LNCAP (cell line): ENCODE results near the gene COL9A2.

Experiments
- TF ChIP-seq, protein P1 (sequence below): fragments of 450-650 bp; IDR thresholded peaks from 2 replicates; pipeline ENCODE4 v1.5.1; 2017; ENCODE audit warnings: mild to moderate bottlenecking

The COL9A2 gene

GRCh38 chr1:40264354-40264781 is 52.7 kb downstream of the COL9A2 start:
- TF ChIP-seq, protein P1, sequence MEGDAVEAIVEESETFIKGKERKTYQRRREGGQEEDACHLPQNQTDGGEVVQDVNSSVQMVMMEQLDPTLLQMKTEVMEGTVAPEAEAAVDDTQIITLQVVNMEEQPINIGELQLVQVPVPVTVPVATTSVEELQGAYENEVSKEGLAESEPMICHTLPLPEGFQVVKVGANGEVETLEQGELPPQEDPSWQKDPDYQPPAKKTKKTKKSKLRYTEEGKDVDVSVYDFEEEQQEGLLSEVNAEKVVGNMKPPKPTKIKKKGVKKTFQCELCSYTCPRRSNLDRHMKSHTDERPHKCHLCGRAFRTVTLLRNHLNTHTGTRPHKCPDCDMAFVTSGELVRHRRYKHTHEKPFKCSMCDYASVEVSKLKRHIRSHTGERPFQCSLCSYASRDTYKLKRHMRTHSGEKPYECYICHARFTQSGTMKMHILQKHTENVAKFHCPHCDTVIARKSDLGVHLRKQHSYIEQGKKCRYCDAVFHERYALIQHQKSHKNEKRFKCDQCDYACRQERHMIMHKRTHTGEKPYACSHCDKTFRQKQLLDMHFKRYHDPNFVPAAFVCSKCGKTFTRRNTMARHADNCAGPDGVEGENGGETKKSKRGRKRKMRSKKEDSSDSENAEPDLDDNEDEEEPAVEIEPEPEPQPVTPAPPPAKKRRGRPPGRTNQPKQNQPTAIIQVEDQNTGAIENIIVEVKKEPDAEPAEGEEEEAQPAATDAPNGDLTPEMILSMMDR = no peak

DNA sequence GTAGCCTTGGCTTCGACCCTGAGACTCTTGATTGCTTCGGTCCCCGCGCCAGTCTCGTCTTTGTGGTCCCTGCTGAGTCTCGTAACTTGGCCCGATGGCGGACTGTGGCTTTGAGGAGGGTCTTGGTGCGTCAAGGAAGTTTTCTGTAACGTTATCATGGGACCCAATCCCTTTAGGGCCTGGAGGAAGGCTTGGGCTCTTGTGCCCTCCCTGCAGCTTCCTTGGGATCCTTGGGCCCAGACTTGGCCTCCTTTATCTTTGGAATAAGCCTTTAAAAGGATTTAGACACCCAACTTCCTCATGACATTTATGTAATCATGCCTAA is 58.7 kb downstream of the COL9A2 start:
- TF ChIP-seq, protein P1 = no peak

DNA sequence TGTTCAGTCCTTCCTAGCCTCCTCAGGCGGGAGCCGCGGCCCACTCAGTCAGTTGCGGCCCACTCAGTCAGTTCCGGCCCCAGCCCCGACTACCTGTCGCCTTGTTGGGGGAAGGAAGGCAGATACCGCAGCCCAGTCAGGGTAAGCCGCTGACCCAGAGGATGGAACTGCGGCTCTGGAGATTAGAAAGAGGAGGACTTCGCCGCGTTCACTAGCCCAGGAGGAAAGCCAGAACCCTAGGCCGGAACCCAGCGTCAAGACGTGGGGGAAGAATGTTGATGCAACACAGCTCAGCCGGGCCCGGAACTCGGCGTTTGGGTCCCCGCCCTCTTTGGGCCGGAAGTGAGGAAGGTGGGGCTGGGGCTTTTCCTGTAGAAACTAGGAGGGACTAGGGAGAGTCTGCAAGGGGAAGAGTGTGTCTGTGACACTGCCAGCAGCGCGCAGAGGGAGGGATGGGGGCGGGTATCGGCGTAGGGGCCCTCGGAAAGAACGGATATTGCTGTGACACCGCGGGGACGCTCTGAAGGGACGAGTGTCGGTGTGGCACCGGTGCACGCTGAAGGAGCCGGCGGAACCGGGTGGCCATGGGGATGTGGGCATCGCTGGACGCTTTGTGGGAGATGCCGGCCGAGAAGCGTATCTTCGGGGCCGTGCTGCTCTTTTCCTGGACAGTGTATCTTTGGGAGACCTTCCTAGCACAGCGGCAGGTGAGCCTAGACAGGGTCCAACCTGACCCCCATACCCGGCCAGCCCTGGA is 59.2 kb downstream of the COL9A2 start, which contains the start of gene ZMPSTE24:
TSS of gene ZMPSTE24 (plus strand) at position 549 of the 757 bp plus-strand sequence. CDS start at position 585, 36 bp downstream.
- TF ChIP-seq, protein P1 = no peak

- TF ChIP-seq, protein P1 = no peak
Measured at GRCh38 chr1:40257313-40257687, 59.8 kb downstream of the COL9A2 start.

GRCh38 chr1:40256401-40257084 is 60.5 kb downstream of the COL9A2 start:
- TF ChIP-seq, protein P1 = no peak

GRCh38 chr1:40255231-40255630 is 61.9 kb downstream of the COL9A2 start:
- TF ChIP-seq, protein P1 = no peak

DNA sequence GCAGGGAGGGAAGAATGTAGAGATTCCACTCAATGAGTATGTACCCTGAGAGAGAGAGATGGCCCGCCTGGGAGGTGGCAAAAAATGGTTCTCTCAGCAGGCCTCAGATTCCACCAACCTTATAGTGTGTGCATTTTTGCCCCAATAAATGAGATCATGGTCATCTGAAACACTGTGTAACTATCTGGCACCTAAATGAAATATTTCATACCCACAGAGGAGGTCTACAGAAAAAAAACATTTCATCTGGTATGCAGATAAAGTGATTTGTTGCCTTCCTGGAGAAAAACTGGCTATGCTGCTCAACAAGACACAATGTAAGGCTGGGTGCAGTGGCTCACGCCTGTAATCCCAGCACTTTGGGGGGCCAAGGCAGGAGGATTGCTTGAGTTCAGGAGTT is 64.5 kb downstream of the COL9A2 start:
- TF ChIP-seq, protein P1 = no peak
